Dedifferentiated amniotic fluid mesenchymal stem cell (primary cell): Measurements from ENCODE around the gene GPR55.

Experiments
- DNase-seq: peaks from one replicate; pipeline ENCODE4 v3.0.0-alpha.2; 2016; ENCODE audit errors: extremely low spot score

The GPR55 gene

DNA sequence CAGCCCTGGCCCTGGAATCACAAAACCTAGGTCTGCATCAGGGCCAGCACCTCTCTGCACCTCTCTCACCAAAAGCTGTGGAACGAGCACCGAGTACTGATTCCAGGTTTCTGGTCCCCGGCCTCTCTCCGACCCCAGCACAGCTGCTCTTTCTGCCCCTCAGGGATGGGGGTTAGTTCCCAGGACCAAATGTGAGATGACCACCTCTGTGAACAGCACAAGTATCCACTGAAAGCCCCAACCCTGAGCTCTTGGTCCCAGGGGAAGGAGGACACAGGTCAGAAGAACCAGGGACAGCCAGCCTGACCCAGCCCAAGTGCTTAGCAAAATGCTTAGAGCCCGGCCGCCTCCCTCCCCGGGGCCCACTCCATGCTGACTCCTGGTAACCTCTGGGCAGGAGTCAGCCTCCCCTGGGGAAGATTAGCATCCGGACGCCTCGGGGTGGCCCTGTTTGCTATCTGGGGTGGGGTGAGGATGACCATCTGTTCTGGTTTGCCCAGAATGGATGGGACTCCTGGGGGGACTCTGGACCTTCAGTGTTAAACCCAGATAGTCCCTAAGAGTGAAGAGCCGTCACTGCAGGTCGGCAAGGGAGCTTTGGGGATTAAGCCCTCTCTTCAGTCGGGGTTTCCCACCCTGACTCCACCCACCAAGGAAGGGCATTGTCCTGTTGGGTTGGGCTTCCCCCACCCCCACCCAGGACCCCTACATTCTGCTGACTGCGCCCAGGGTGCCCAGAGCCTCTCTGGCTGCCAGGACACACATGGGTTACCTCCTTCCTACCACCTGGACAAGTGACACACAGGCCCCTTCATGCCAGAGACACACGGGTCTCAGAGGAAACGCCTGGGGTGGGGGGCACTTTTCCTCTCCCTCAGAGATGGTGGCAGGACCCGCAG is 9.4 kb upstream of the GPR55 start:
- DNase-seq, result no peak

DNA sequence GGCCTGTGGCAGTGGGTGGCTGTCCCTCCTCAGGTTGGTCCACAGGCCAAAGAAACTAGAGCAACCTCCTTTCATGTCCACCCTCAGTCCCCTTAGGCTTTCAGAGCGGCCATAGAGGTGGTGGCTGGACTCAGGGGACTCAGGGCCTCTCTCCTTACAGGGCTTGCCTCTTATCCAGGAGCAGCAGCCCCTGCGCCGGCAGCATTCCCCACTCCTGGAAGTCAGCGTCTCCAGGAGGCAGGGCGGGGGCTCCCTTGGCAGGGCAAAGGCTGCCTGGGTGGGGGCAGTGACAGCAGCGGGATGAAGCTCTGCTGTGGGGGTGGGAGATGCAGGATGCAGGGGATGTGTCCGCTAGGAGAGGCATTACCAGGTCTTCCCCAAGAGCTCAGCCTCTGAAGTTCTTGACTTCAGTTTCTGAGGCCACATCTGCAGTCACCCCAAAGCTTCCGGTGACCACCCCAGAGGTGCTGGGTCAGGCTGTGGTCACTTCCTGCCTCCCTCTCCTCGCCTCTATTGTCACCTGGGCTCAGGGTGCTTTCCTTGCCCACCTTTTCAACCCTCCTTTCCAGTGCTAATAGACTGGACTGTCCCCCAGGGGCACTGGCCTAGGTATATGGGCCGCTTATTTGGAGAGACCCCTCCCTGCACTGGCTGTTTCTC is 8.6 kb upstream of the GPR55 start:
- no peak for DNase-seq

DNA sequence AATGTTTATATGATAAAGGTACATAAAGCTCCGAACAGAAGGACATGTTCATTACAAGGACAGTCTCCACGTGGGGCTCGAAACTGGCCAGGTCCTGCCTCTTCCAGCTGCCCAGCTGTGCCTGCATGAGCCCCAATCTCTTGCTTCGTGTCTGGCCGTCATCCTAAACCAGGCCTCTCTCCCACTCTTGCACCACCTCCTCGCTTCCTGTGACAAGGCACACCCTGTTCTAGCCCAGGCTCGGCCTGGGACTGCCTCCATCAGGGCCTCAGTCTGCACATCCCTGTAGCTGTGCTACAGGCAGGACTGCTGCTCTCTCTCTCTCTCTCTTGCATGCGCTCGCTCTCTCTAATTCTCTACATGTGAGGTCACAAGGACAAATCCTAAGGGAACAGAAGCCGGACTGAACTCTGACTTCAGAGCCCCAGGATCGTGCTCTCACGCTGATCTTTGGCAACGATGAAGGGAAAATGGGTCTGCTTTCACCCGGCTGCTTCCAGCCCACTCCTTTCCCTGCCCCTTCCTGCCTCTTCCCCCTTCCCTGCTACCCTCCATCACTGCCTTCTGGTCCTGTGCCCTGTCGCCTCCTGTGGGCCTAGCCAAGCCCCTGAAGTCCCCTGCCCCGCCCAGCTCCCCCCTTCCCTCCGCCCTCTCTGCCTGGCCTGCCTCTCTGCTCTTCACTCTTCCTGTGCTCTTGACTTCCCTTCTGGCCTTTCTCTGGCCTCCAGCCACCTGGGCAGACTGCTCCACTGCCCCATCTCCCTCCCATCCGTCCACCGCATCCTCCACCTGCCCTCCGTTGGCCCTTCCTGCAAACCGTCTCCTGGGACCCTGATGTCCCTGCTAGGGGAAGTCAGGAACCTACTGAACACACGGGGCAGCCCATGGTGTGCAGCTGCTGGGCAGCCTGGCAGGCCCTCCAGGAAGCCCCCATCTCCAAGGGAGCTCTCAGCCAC is 7.8 kb upstream of the GPR55 start:
- peak; percentile 17 for DNase-seq

DNA sequence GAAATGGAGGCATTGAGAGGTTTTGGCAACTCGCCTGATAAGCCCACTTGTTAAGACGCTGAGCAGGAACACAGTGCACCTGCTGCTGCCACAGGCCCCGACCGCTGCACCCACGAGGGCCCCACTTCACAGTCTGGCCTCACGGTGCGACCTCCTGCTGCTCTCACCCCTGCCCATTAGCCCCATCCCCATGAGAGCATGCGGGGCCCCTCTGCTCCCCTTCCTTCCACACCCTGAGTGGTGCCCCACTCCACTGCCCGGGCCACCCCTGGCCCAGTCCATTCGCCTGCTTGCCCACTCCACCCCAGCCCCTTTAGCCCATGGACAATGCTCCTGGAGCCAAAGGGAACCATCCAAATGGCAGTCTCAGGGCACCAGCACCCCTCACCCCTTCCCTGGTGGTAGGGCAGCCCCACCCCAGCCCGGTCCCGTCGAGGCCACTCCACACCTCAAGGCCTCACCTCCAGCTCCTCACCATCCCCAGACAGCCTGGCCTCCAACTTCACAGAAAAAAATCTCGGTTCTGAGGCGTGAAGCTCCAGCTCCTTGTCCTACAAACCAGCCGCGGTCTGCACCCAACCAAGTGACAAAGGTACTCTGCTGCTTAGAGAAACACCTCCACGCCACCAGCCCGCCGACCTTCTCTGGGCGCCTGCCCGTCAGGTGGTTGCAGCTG is 6.7 kb upstream of the GPR55 start:
- no peak for DNase-seq

DNA sequence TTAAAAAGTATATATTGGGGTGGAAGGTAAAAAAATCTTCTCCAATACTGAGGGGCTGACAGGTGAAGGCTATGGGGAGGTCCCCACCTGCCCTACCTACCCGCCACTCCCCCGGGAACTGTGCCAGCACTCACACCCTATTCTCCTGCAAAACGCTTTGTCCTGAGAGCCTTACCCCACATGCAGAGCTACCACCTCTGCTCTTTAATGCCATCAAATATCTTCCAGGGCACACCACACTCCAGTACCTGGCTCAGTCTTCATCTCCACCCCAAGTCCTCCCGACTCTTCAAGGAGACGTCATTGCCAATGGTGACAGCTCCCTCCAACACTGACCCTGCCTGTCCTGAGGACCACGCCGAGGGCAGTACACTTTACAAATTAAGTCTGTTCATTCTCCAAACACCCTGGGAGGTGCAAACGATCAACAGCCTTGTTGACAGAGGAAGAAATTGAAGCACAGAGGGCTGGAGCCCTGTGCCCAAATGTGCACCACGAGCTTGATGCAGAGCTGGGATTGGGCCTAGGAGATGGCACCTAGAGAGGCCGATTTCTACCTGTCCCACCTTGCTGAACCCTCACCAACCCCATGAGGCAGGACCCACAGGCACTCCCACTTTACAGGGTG is 6.0 kb upstream of the GPR55 start:
- DNase-seq, result no peak

- no peak for DNase-seq
Measured at GRCh38 chr2:230930149-230930780, 5.2 kb upstream of the GPR55 start.

- no peak for DNase-seq
Measured at GRCh38 chr2:230929381-230930148, 4.5 kb upstream of the GPR55 start.

DNA sequence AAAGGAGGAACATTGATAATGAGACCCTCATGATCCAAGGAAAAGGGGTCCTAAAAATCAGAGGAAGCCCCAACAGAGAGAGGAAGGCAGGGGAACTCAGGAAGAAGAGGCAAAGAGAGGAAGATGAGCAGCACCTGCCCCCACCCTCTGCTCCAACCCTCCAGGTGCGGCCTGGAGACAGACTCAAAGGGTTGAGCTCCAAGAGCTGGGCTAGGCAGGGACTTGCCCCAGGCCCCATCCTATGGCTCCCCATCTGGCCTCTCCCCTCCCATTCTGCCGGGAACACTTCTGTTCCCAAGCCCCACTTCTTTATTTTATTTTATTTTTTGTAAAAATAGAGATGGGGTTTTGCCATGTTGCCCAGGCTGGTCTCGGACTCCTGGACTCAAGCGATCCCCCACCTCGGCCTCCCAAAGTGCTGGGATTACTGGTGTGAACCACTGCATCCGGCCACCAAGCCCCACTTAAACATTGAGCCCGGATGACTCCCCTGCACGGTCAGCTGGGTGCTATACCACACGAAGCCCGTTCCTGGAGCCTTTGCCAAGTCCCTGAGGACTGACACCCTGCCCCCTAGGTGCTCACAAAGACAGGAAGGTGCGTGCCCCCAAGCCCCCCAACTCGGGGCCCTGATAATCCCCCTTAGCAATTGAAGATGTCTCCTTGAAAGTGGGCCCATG is 3.8 kb upstream of the GPR55 start:
- DNase-seq, result no peak

GRCh38 chr2:230927711-230928341 is 2.8 kb upstream of the GPR55 start:
- no peak for DNase-seq

DNA sequence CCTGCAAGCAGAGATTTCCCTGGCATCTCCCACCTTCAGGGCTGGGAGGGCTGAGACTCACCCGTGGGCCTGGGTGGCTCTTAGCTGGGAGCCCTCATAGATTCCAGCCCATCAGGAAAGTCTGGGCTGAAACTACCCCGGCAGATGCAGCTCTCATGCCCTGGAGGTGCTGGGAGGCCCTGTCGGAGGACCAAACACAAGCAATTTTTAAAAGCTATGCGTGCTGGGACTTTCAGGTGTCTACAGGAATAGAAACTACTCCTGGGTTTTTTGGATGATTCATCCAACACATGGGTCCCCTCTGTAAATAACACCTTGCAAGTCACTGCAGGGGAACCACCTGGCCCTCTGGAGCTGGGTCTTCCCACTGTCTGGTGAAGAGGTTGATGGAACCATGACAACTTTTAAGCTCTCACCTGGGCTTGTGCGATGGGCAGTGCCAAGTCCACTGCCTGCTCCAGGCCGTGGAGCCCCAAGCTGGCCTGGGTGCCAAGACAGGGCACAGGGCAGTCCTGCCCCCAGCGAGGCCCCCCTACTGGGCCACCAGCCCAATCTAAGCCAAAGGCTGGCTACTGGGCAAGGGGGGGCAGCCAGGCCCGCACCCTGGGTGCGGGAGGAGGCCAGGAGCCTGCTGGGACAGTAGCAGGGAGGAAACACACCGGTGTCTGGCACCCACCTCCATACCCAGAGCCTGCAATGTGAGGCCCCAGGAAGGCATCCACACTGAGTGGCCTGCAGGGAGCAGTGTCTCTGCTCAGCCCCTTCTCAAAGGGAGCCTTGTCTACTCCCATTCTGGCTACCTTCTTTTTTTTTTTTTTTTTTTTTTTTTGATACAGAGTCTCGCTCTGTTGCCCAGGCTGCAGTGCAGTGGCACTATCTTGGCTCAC is 1.1 kb upstream of the GPR55 start:
- DNase-seq, result no peak

GRCh38 chr2:230925443-230925878 is 419 bp upstream of the GPR55 start:
- DNase-seq, result no peak

- DNase-seq, result no peak
Measured at GRCh38 chr2:230924092-230924469, 961 bp downstream of the GPR55 start.

- no peak for DNase-seq
Measured at GRCh38 chr2:230922951-230923717, 1.9 kb downstream of the GPR55 start.

GRCh38 chr2:230921806-230922595 is 3.0 kb downstream of the GPR55 start:
- no peak for DNase-seq

DNA sequence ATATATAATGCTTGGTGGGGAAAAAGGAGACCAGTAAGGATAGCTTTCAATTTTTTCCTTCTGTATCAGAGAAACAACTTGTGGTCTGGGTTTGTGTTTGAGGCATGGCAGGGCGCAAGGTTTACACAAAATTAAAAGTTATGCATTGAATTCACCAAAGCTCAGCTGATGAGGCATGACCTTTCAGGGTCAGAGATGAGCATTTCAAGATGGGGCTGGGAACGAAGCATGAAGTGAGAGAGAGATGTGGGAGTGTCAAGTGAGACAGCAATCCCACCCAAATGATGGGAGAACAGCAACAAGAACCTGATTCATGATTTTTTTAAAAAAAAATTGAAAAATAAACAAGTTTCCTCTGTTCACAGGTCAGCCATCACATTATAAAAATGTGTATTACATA is 4.9 kb downstream of the GPR55 start:
- no peak for DNase-seq

GRCh38 chr2:230919681-230920080 is 5.4 kb downstream of the GPR55 start:
- DNase-seq, result no peak
